Endothelial cell of umbilical vein (primary cell): Measurements from ENCODE around the gene MAPK6. TPM values are rescaled to one million over a fixed set of nuclear protein-coding genes. Genes with fewer than 3 reads are reported as not detected.

Source experiments
- BruUV-seq: library from RNA; stranded (reverse); fragments of 400-500 nt; replicated peaks from 2 replicates; lab custom pipeline; 2021; lab: Mats Ljungman, UMichigan
- CTCF ChIA-PET: fragments of 300-600, 350-600 bp; sonication (Branson Sonifier 250); formaldehyde crosslinking; loops from one replicate; lab custom pipeline; 2021; ENCODE audit warnings: antibody characterized with exemption, inconsistent platforms; lab: Charles Lee
- POLR2A ChIA-PET: fragments of 300-600, 350-600 bp; sonication (Branson Sonifier 250); formaldehyde crosslinking; loops from one replicate; lab custom pipeline; 2021; ENCODE audit warnings: antibody characterized with exemption, inconsistent platforms; lab: Charles Lee
- DNase-seq: peaks from one replicate; pipeline ENCODE4 v3.0.0-alpha.2; 2011; ENCODE audit warnings: low read depth, low spot score
- FAIRE-seq: peaks from 2 replicates; lab custom pipeline; 2011; peaks lifted over from hg19 to GRCh38; lab: Jason Lieb, UNC
- H2AFZ ChIP-seq: 2 replicates; pipeline ENCODE4 v1.6.0; 2012; ENCODE audit warnings: low read depth, low read length, control low read depth, inconsistent platforms
- H3K27ac ChIP-seq: 2 replicates; pipeline ENCODE4 v1.5.1; 2011; ENCODE audit warnings: low read depth, mild to moderate bottlenecking, control low read depth, low read length, moderate library complexity; ENCODE audit not compliant: insufficient read depth
- H3K27me3 ChIP-seq, 2 experiments: 2 replicates each; pipeline versions ENCODE4 v1.6.0 to v1.6.1; 2011; ENCODE audit warnings: low read length in 2 of 2, mixed read lengths in 1 of 2; ENCODE audit not compliant: control insufficient read depth in 2 of 2, insufficient read depth in 2 of 2
- H3K36me3 ChIP-seq, 2 experiments: 2 replicates in 1 of 2; 3 replicates in 1 of 2; pipeline ENCODE4 v1.5.1; 2011; ENCODE audit warnings: low read length in 2 of 2, mild to moderate bottlenecking in 1 of 2, moderate library complexity in 1 of 2; ENCODE audit not compliant: control insufficient read depth in 2 of 2, insufficient read depth in 2 of 2; ENCODE audit errors: extremely low read depth in 1 of 2
- H3K4me1 ChIP-seq: 3 replicates; pipeline ENCODE4 v1.5.1; 2011; ENCODE audit warnings: mild to moderate bottlenecking, low read length; ENCODE audit not compliant: control insufficient read depth, insufficient read depth; ENCODE audit errors: extremely low read depth
- H3K4me2 ChIP-seq: 2 replicates; pipeline ENCODE4 v1.6.1; 2011; ENCODE audit warnings: low read length, control low read depth, mixed read lengths; ENCODE audit not compliant: insufficient read depth
- H3K4me3 ChIP-seq, 3 experiments: fragments of 200-600 bp in 1 of 3; sonication (generic), shearing (Covaris generic) in 1 of 3; replicated peaks in 1 of 3; 2 replicates each; pipeline ENCODE4 v1.5.1; 2011 to 2016; ENCODE audit warnings: control low read depth in 3 of 3, low read length in 3 of 3, mild to moderate bottlenecking in 2 of 3, inconsistent platforms in 1 of 3, low read depth in 1 of 3, moderate library complexity in 1 of 3; ENCODE audit not compliant: insufficient read depth in 1 of 3
- H3K79me2 ChIP-seq: 2 replicates; pipeline ENCODE4 v1.6.0; 2012; ENCODE audit warnings: low read length, inconsistent platforms; ENCODE audit not compliant: control insufficient read depth, insufficient read depth
- H3K9ac ChIP-seq: replicated peaks from 2 replicates; pipeline ENCODE3; 2011; ENCODE audit warnings: low read length, control low read depth; ENCODE audit not compliant: insufficient read depth; ENCODE audit errors: extremely low read depth
- H3K9me1 ChIP-seq: replicated peaks from 3 replicates; pipeline ENCODE4 v1.6.0; 2011; ENCODE audit warnings: mild to moderate bottlenecking, low read length; ENCODE audit not compliant: control insufficient read depth, insufficient read depth; ENCODE audit errors: extremely low read depth
- H3K9me3 ChIP-seq: replicated peaks from 2 replicates; pipeline ENCODE4 v1.5.1; 2012; ENCODE audit warnings: low read length, inconsistent platforms; ENCODE audit not compliant: control insufficient read depth, insufficient read depth
- H4K20me1 ChIP-seq: replicated peaks from 2 replicates; pipeline ENCODE3; 2011; ENCODE audit warnings: mild to moderate bottlenecking, low read length; ENCODE audit not compliant: control insufficient read depth, insufficient read depth; ENCODE audit errors: extremely low read depth
- CTCF ChIP-seq, 2 donors: IDR thresholded peaks; 1 replicate in 1 of 2; 2 replicates in 1 of 2; pipeline ENCODE4 v1.5.1; 2011; ENCODE audit warnings: low read length in 2 of 2, mild to moderate bottlenecking in 2 of 2, moderate library complexity in 2 of 2, control low read depth in 1 of 2, inconsistent platforms in 1 of 2, low read depth in 1 of 2; ENCODE audit not compliant: insufficient read depth in 1 of 2; ENCODE audit errors: extremely low read depth in 1 of 2
- EZH2 ChIP-seq: IDR thresholded peaks from 2 replicates; pipeline ENCODE4 v1.6.1; 2012; ENCODE audit warnings: borderline replicate concordance, low read depth, mild to moderate bottlenecking, moderate library complexity, low read length, inconsistent platforms; ENCODE audit not compliant: severe bottlenecking
- JUN ChIP-seq: IDR thresholded peaks from 2 replicates; pipeline ENCODE4 v1.6.1; 2011; ENCODE audit warnings: borderline replicate concordance, low read depth; ENCODE audit not compliant: insufficient read length, insufficient read depth
- POLR2A ChIP-seq: IDR thresholded peaks from 2 replicates; pipeline ENCODE4 v1.6.1; 2012; ENCODE audit warnings: low read depth, mild to moderate bottlenecking, control low read depth, low read length
- dilution Hi-C: fragments of 300-500 bp; cut with MboI; formaldehyde crosslinking; loops from one replicate; pipeline ENCODE4 v1.15.0; 2019; ENCODE audit warnings: low sequenced_read_pairs; ENCODE audit not compliant: extremely low pct_ligation_motif_present
- intact Hi-C: fragments of 100-400 bp; cut with micrococcal nuclease; formaldehyde crosslinking; loops from one replicate; pipeline ENCODE4 v1.10.0; 2022
- polyA plus RNA-seq, 4 experiments: library from polyadenylated mRNA; depleted of rRNA in 3 of 4; stranded (reverse) in 3 of 4; unstranded in 1 of 4; fragments of >200 nt; gene quantifications; 2 replicates each; pipeline versions ENCODE4 v1.2.1 to v1.2.3, GENCODE V29; 2011 to 2012; ENCODE audit warnings: missing spikeins in 1 of 4
- total RNA-seq: library from RNA; stranded (reverse); gene quantifications from 2 replicates; pipeline ENCODE4 v1.2.3, GENCODE V29; 2021

Gene MAPK6
- total and polyA plus RNA-seq, 2 donors (not counting 3 experiments of a cell fraction or from before 2014, with no cell fraction given), result 10.9 to 37.4 TPM

- intact Hi-C loops, result no loop called here
- CTCF ChIA-PET, result interaction anchor here (0.8 to 2.1 kb wide), 7 partner anchors 8 to 34 kb away, joined by 3 to 10 read pairs (median 5); no protein-coding TSS in a partner anchor
- Histone ChIP-seq H3K9me3 (no peaks in the 10 kb centered on the region), H3K27me3 (no peaks in the 10 kb centered on the region), H2AFZ (peak overlapping the region; percentile 94), H3K4me3 (peak overlapping the region in 1 of 3 experiments; percentile 38), H4K20me1 (no peaks in the 10 kb centered on the region), H3K79me2 (no peaks in the 10 kb centered on the region), H3K4me2 (peak overlapping the region; percentile 73), H3K9me1 (no peaks in the 10 kb centered on the region), H3K36me3 (no peaks in the 10 kb centered on the region), H3K27ac (no peak overlapping the region), H3K4me1 (peaks cover 21% of the 10 kb centered on the region), H3K9ac (no peak overlapping the region)
- FAIRE-seq (no peak), DNase-seq (no peak)
- TF ChIP-seq POLR2A, result no peak
- peak; percentile 30 for TF ChIP-seq EZH2
- POLR2A ChIA-PET, result no interaction called here
- dilution Hi-C loops, result no loop called here
- no TSS peak for BruUV-seq
These were observed 92.6 kb downstream of the MAPK6 start for GRCh38 chr15:52111517-52112202.

GRCh38 chr15:52112203-52112750 is 93.3 kb downstream of the MAPK6 start:
- FAIRE-seq (peak; percentile 52), DNase-seq (peak; percentile 48)
- no peaks in the 10 kb centered on the region for H3K36me3 ChIP-seq
- no peaks in the 10 kb centered on the region for H3K79me2 ChIP-seq
- no peaks in the 10 kb centered on the region for H3K9me1 ChIP-seq
- no peaks in the 10 kb centered on the region for H3K9me3 ChIP-seq
- intact Hi-C loops (no loop called here), dilution Hi-C loops (no loop called here)
- H4K20me1 ChIP-seq, result no peaks in the 10 kb centered on the region
- POLR2A ChIA-PET, result no interaction called here
- H3K27me3 ChIP-seq, result no peaks in the 10 kb centered on the region
- peak in 1 of 2 donors; percentile 2 for TF ChIP-seq CTCF (IDR thresholded peaks at IDR 0.05; ENCODE audit: extremely low read depth in 1 of 2, insufficient read depth in 1 of 2, low read depth in 1 of 2, low read length in 2 of 2)
- no peak for TF ChIP-seq EZH2
- TF ChIP-seq JUN, result no peak
- H2AFZ ChIP-seq, result peak overlapping the region; percentile 94
- no peak overlapping the region for H3K27ac ChIP-seq
- peak overlapping the region; percentile 3 to 38 (median 35) for H3K4me3 ChIP-seq
- CTCF ChIA-PET, result interaction anchor here (0.8 to 2.1 kb wide), 7 partner anchors 9 to 35 kb away, joined by 3 to 10 read pairs (median 5); no protein-coding TSS in a partner anchor
- H3K4me1 ChIP-seq, result peaks cover 21% of the 10 kb centered on the region
- no TSS peak for BruUV-seq
- peak overlapping the region; percentile 38 for H3K9ac ChIP-seq
- peak overlapping the region; percentile 73 for H3K4me2 ChIP-seq
